Adrenal gland (tissue), 5 donors: Measurements from ENCODE around the gene FBXL20.

ENCODE experiments used
- CTCF ChIP-seq, 6 experiments: fragments of 450-650 bp in 4 of 6; fragments of 200-600 bp in 2 of 6; sonication (generic) in 1 of 6; IDR thresholded peaks; 1 replicate in 5 of 6; 2 replicates in 1 of 6; pipeline versions ENCODE4 v1.5.1 to v1.8.0; 2016 to 2021; ENCODE audit warnings: antibody characterized with exemption in 6 of 6, mild to moderate bottlenecking in 2 of 6, moderate library complexity in 1 of 6
- POLR2A ChIP-seq, 2 donors: fragments of 450-650 bp; IDR thresholded peaks; one replicate each; pipeline ENCODE4 v1.6.1; 2017; ENCODE audit warnings: antibody characterized with exemption in 2 of 2, mild to moderate bottlenecking in 2 of 2, moderate library complexity in 1 of 2
- donor health status: DM: no; HTN: no; CAD: no.

- TF ChIP-seq CTCF (IDR thresholded peaks at IDR 0.05) (no peak), POLR2A (IDR thresholded peaks at IDR 0.05) (no peak)
Observed at GRCh38 chr17:39376434-39376833, 25.0 kb downstream of the FBXL20 start.
